ENCODE data around the gene TOX3. TPM values are rescaled to one million over a fixed set of nuclear protein-coding genes. Genes with fewer than 3 reads are reported as not detected.

Gene TOX3
- total and polyA plus RNA-seq, 2 of the 8 experiments (the other 6 are each of a cell fraction or from before 2014, with no cell fraction given): 16.7 to 31.2 TPM

- POLR2A ChIA-PET (ENCODE audit: partially characterized antibody): interaction anchor here (1.4 kb wide), 1 partner anchor 9 kb away, joined by 4 read pairs; no protein-coding TSS in a partner anchor
- H3K36me3 ChIP-seq (ENCODE audit: control insufficient read depth in 2 of 4, insufficient read depth in 4 of 4, low read length in 3 of 4): no peaks in the 10 kb centered on the region
- DNase-seq (ENCODE audit: low read depth in 1 of 2, low spot score in 2 of 2): no peak
- H3K27me3 ChIP-seq (replicated peaks in 1 of 4; ENCODE audit: control insufficient read depth in 3 of 4, extremely low read depth in 1 of 4, insufficient read depth in 3 of 4, low read length in 3 of 4): peaks cover 0 to 4% (median 0%) of the 10 kb centered on the region in 4 experiments; a peak in 2 of 7 replicates
- H2BK15ac ChIP-seq (ENCODE audit: low read length): no peak overlapping the region
- 0 out of 4 replicates have a peak, but pooled peaks cover 0 to 4% of the 10 kb centered on the region in 2 experiments for H3K9me3 ChIP-seq (ENCODE audit: insufficient read depth in 2 of 2, low read depth in 1 of 2, low read length in 1 of 2)
- H3K79me2 ChIP-seq (ENCODE audit: control insufficient read depth in 1 of 2, insufficient read depth in 2 of 2, low read length in 2 of 2): no peaks in the 10 kb centered on the region
- no peak overlapping the region for H3K14ac ChIP-seq (ENCODE audit: insufficient read length)
- no peak overlapping the region for H2BK5ac ChIP-seq (ENCODE audit: low read depth, low read length)
- no peak overlapping the region for H3K4me3 ChIP-seq (ENCODE audit: extremely low read depth in 1 of 4, insufficient read depth in 2 of 4, low read depth in 3 of 4, low read length in 4 of 4)
- H4K20me1 ChIP-seq (replicated peaks in 1 of 2; ENCODE audit: control insufficient read depth in 1 of 2, insufficient read depth in 2 of 2, low read length in 2 of 2): no peaks in the 10 kb centered on the region
- H4K91ac ChIP-seq (replicated peaks; ENCODE audit: insufficient read length, low read length): no peak overlapping the region
- no peak overlapping the region for H3K4me2 ChIP-seq (ENCODE audit: insufficient read depth in 1 of 2, low read depth in 2 of 2, low read length in 2 of 2)
- no peak overlapping the region for H4K5ac ChIP-seq (ENCODE audit: insufficient read length, low read depth, low read length)
- no peak overlapping the region for H2AFZ ChIP-seq (ENCODE audit: low read length)
- no peak overlapping the region for H2BK12ac ChIP-seq (ENCODE audit: low read depth, low read length)
- H3K4me1 ChIP-seq (replicated peaks in 1 of 4; ENCODE audit: control insufficient read depth in 3 of 4, insufficient read depth in 4 of 4, low read length in 3 of 4): peaks cover 0 to 8% (median 0%) of the 10 kb centered on the region in 4 experiments; a peak in 1 of 7 replicates
- H2AK5ac ChIP-seq (ENCODE audit: low read depth, low read length): no peak overlapping the region
- no peak overlapping the region for H3K18ac ChIP-seq (ENCODE audit: extremely low read depth, low read length)
- no peaks in the 10 kb centered on the region for H3K79me1 ChIP-seq (ENCODE audit: low read depth, low read length)
- H3K9ac ChIP-seq (replicated peaks in 1 of 4; ENCODE audit: extremely low read depth in 1 of 4, low read depth in 3 of 4, low read length in 3 of 4): no peak overlapping the region
- no peaks in the 10 kb centered on the region for H3K23me2 ChIP-seq (ENCODE audit: low read depth, low read length)
- no peak overlapping the region for H3K27ac ChIP-seq (ENCODE audit: low read depth, low read length)
- FAIRE-seq: no peak
- no peak overlapping the region for H3K23ac ChIP-seq (ENCODE audit: insufficient read length)
- no peak overlapping the region for H2BK120ac ChIP-seq (replicated peaks; ENCODE audit: low read depth, low read length)
- no peak overlapping the region for H4K8ac ChIP-seq (ENCODE audit: extremely low read depth, insufficient read depth, low read length)
- CTCF ChIA-PET (ENCODE audit: partially characterized antibody): interaction anchor here (0.8 to 2.0 kb wide), 3 partner anchors 23 to 357 kb away, joined by 3 to 4 read pairs (median 3); no protein-coding TSS in a partner anchor
- TF ChIP-seq SAP30 (IDR thresholded peaks at IDR 0.05; ENCODE audit: insufficient read depth, insufficient replicate concordance, low read length) (no peak), HDAC6 (IDR thresholded peaks at IDR 0.05; ENCODE audit: low read depth, low read length) (no peak), CREB1 (IDR thresholded peaks at IDR 0.05) (no peak), JUND (IDR thresholded peaks at IDR 0.05; ENCODE audit: low read length) (no peak), RBBP5 (IDR thresholded peaks at IDR 0.05; ENCODE audit: borderline replicate concordance, low read depth, low read length) (no peak), SUZ12 (IDR thresholded peaks at IDR 0.05; ENCODE audit: low read length) (no peak), EZH2 (IDR thresholded peaks at IDR 0.05; ENCODE audit: low read depth, low read length, severe bottlenecking) (no peak), CEBPB (IDR thresholded peaks at IDR 0.05; ENCODE audit: low read depth, low read length) (no peak), HDAC2 (IDR thresholded peaks at IDR 0.05; ENCODE audit: borderline replicate concordance in 1 of 2, low read depth in 2 of 2, low read length in 2 of 2) (no peak)
- no peak overlapping the region for H3K56ac ChIP-seq (replicated peaks; ENCODE audit: insufficient read length, low read depth, low read length)
- no peak overlapping the region for H2BK20ac ChIP-seq (ENCODE audit: low read length)
- no peak overlapping the region for H3K4ac ChIP-seq (replicated peaks; ENCODE audit: insufficient read length, low read depth, low read length)
Observed at GRCh38 chr16:52555572-52555971, 8.6 kb upstream of the TOX3 start.

All from H1 (cell line).